CD1c-positive myeloid dendritic cell (primary cell): ENCODE measurements around the gene ZNRF3.

Experiments used
- DNase-seq: peaks from one replicate; pipeline ENCODE4 v3.0.0-alpha.2; 2016; ENCODE audit errors: extremely low spot score

Gene ZNRF3

GRCh38 chr22:29009148-29009547 is 125.8 kb downstream of the ZNRF3 start:
- no peak for DNase-seq

- no peak for DNase-seq
These were observed 128.1 kb downstream of the ZNRF3 start for GRCh38 chr22:29011240-29012100.

- no peak for DNase-seq
These were observed 128.7 kb downstream of the ZNRF3 start for GRCh38 chr22:29012101-29012433.

- DNase-seq, result no peak
These were observed 129.6 kb downstream of the ZNRF3 start for GRCh38 chr22:29012952-29013351.

- DNase-seq, result no peak
These were observed 130.9 kb downstream of the ZNRF3 start for GRCh38 chr22:29014293-29014692.

GRCh38 chr22:29014773-29015172 is 131.4 kb downstream of the ZNRF3 start:
- DNase-seq, result no peak

GRCh38 chr22:29016067-29016938 is 132.9 kb downstream of the ZNRF3 start:
- no peak for DNase-seq

GRCh38 chr22:29018293-29019189 is 135.2 kb downstream of the ZNRF3 start:
- DNase-seq, result no peak

- no peak for DNase-seq
These were observed 138.9 kb downstream of the ZNRF3 start for GRCh38 chr22:29022101-29022817.

GRCh38 chr22:29023172-29023796 is 139.9 kb downstream of the ZNRF3 start:
- DNase-seq, result no peak

GRCh38 chr22:29026579-29026978 is 143.2 kb downstream of the ZNRF3 start:
- DNase-seq, result no peak

- DNase-seq, result no peak
These were observed 145.1 kb downstream of the ZNRF3 start for GRCh38 chr22:29028468-29028867.

GRCh38 chr22:29029202-29030000 is 146.0 kb downstream of the ZNRF3 start:
- no peak for DNase-seq

- no peak for DNase-seq
These were observed 146.7 kb downstream of the ZNRF3 start for GRCh38 chr22:29030016-29030617.

- DNase-seq, result no peak
These were observed 147.3 kb downstream of the ZNRF3 start for GRCh38 chr22:29030618-29031226.

GRCh38 chr22:29031227-29032011 is 148.0 kb downstream of the ZNRF3 start:
- DNase-seq, result no peak

- DNase-seq, result no peak
These were observed 148.7 kb downstream of the ZNRF3 start for GRCh38 chr22:29032014-29032475.

GRCh38 chr22:29032584-29032983 is 149.2 kb downstream of the ZNRF3 start:
- no peak for DNase-seq
